Esophagus muscularis mucosa (tissue), 4 donors: ENCODE measurements around the gene TUBB. TPM values are rescaled to one million over a fixed set of nuclear protein-coding genes. Genes with fewer than 3 reads are reported as not detected.

ENCODE experiments used
- DNase-seq: peaks from one replicate; pipeline ENCODE4 v3.0.0-alpha.2; 2017; ENCODE audit errors: extremely low spot score
- H3K27ac ChIP-seq, 4 donors: fragments of 200-600 bp; sonication (generic); replicated peaks in 1 of 4; 1 replicate in 3 of 4; 2 replicates in 1 of 4; pipeline ENCODE4 v1.5.1; 2016 to 2019; ENCODE audit warnings: mild to moderate bottlenecking in 1 of 4
- H3K27me3 ChIP-seq, 4 donors: fragments of 200-600 bp; sonication (generic); one replicate each; pipeline versions ENCODE4 v1.5.1 to v1.6.0; 2016 to 2019
- H3K36me3 ChIP-seq, 4 donors: fragments of 200-600 bp; sonication (generic); one replicate each; pipeline ENCODE4 v1.5.1; 2016 to 2019
- H3K4me1 ChIP-seq, 4 donors: fragments of 200-600 bp; sonication (generic); one replicate each; pipeline ENCODE4 v1.5.1; 2016 to 2019
- H3K4me3 ChIP-seq, 4 donors: fragments of 200-600 bp; sonication (generic); 1 replicate in 2 of 4; 2 replicates in 2 of 4; pipeline ENCODE4 v1.5.1; 2016 to 2019; ENCODE audit warnings: mild to moderate bottlenecking in 4 of 4, moderate library complexity in 1 of 4
- H3K9me3 ChIP-seq, 4 donors: fragments of 200-600 bp; sonication (generic); 1 replicate in 3 of 4; 2 replicates in 1 of 4; pipeline ENCODE4 v1.5.1; 2016 to 2019
- EP300 ChIP-seq: sonication (generic); formaldehyde crosslinking; IDR thresholded peaks from one replicate; pipeline ENCODE4 v1.6.1; 2017; ENCODE audit warnings: antibody characterized with exemption
- POLR2A ChIP-seq: fragments of 450-650 bp; IDR thresholded peaks from one replicate; pipeline ENCODE4 v1.6.1; 2017; ENCODE audit warnings: antibody characterized with exemption, moderate library complexity, mild to moderate bottlenecking, low read depth
- POLR2AphosphoS5 ChIP-seq, 2 donors: sonication (generic); formaldehyde crosslinking; IDR thresholded peaks; one replicate each; pipeline ENCODE4 v1.6.1; 2017; ENCODE audit warnings: antibody characterized with exemption in 2 of 2
- WGBS: methylation state at CpG from one replicate; pipeline ENCODE4 v1.1.5; 2018; 5-methylcytosine and 5-hydroxymethylcytosine counted together
- intact Hi-C: fragments of 100-400 bp; cut with DNase I; formaldehyde crosslinking; loops from one replicate; pipeline ENCODE4 v1.15.1; 2023
- total RNA-seq, 4 donors: library from RNA; depleted of rRNA; stranded (reverse); fragments of >200 nt; gene quantifications; one replicate each; pipeline versions ENCODE4 v1.1.0 to v1.2.1, GENCODE V29; 2016
- TF ChIP-seq, protein P1 (sequence below), 3 experiments: fragments of 200-600 bp in 2 of 3; fragments of 450-650 bp in 1 of 3; sonication (generic) in 2 of 3; IDR thresholded peaks; one replicate each; pipeline ENCODE4 v1.5.1; 2017 to 2019; ENCODE audit warnings: antibody characterized with exemption in 3 of 3, mild to moderate bottlenecking in 2 of 3, moderate library complexity in 1 of 3

The TUBB gene
- total RNA-seq, 4 donors from 2014 or later = 208 to 398 (median 272) TPM

DNA sequence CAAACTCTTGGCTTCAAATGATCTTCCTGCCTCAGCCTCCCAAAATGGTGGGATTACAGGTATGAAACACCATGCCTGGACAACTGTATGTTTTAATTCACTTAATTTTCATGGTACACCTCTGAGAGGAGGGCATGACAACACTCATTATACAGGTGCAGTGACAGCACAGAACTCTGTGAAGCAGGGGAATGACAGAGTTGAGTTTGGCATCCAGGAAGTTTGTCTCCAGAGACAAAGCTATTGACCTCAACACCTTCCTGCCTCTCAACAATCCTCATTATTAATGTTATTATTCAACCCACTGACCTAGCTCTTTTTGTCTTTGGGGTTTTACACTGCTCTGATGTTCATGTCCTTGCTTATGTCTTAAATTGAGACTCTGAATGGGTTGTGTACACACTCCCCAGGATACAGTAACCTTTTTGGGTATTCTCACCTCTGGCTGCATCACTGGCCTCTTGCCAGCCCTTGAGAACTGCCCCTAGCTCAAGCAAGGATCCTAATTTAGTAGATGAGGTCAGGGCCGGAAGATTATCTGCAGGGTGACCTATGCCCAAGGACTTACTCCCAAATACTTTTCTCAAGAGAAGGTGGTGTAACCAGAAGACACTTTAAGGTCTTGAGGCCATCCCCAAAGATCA lies 37.2 kb downstream of the TUBB start:
- Histone ChIP-seq H3K27ac (no peak overlapping the region), H3K4me3 (no peak overlapping the region), H3K4me1 (peaks cover 24 to 59% (median 27%) of the 10 kb centered on the region in 4 donors), H3K27me3 (no peaks in the 10 kb centered on the region), H3K9me3 (no peaks in the 10 kb centered on the region), H3K36me3 (no peaks in the 10 kb centered on the region)
- DNase-seq = no peak
- WGBS = 92% methylated on average over 1 of the region's 1 CpG
- TF ChIP-seq POLR2AphosphoS5 (IDR thresholded peaks at IDR 0.05) (no peak), EP300 (no peak), POLR2A (no peak)
- TF ChIP-seq, protein P1, sequence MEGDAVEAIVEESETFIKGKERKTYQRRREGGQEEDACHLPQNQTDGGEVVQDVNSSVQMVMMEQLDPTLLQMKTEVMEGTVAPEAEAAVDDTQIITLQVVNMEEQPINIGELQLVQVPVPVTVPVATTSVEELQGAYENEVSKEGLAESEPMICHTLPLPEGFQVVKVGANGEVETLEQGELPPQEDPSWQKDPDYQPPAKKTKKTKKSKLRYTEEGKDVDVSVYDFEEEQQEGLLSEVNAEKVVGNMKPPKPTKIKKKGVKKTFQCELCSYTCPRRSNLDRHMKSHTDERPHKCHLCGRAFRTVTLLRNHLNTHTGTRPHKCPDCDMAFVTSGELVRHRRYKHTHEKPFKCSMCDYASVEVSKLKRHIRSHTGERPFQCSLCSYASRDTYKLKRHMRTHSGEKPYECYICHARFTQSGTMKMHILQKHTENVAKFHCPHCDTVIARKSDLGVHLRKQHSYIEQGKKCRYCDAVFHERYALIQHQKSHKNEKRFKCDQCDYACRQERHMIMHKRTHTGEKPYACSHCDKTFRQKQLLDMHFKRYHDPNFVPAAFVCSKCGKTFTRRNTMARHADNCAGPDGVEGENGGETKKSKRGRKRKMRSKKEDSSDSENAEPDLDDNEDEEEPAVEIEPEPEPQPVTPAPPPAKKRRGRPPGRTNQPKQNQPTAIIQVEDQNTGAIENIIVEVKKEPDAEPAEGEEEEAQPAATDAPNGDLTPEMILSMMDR (IDR thresholded peaks at IDR 0.05) = no peak
- intact Hi-C loops = no loop called here

DNA sequence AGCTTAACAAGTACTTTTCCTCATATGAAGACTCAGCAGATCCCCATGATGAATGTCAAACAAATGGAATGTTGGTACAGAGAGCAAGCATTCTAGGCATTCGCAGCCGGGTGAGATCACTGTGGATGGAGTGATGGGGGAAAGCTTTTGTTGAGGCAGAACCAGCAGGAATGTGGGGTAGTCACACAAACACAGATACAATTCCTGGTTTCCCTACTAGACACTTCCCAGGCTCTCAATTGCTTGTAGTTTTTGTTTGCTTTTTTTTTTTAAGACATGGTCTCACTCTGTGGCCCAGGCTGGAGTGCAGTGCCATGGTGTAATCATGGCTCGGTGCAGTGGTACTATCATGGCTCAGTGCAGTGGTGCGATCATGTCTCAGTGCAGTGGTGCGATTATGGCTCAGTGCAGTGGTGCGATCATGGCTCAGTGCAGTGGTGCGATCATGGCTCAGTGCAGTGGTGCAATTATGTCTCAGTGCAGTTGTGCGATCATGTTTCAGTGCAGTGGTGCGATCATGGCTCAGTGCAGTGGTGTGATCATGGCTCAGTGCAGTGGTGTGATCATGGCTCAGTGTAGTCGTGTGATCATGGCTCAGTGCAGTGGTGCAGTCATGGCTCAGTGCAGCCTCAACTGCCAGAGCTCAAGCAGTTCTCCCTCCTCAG lies 39.6 kb downstream of the TUBB start:
- Histone ChIP-seq H3K4me3 (no peak overlapping the region), H3K27ac (peak overlapping the region; percentile 40 to 50 (median 43)), H3K27me3 (no peaks in the 10 kb centered on the region), H3K4me1 (peaks cover 24 to 58% (median 29%) of the 10 kb centered on the region in 4 donors), H3K36me3 (no peaks in the 10 kb centered on the region), H3K9me3 (no peaks in the 10 kb centered on the region)
- WGBS = 68% methylated on average over 10 of the region's 10 CpGs
- DNase-seq = no peak
- TF ChIP-seq POLR2AphosphoS5 (IDR thresholded peaks at IDR 0.05) (peak; percentile 6 to 54), POLR2A (no peak)
- intact Hi-C loops = no loop called here

DNA sequence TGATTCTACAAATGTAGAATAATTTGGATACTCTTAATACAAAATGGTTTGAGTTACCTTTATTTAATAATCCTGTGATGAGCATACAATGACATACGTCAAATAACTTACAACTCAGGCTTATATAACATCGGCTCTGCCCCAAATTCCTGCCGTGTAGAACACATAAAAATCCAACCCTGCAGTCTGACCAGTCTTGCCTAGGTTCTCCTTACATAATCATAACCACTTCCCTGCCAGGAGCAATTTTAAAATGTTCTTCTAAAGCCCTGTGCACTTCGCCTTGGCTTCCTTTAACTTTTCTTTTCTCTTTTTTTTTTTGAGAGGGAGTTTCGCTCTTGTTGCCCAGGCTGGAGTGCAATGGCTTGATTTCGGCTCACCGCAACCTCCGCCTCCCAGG lies 40.4 kb downstream of the TUBB start:
- WGBS = 71% methylated on average over 8 of the region's 8 CpGs
- no peak overlapping the region for H3K4me3 ChIP-seq
- no peaks in the 10 kb centered on the region for H3K27me3 ChIP-seq
- intact Hi-C loops = no loop called here
- TF ChIP-seq, protein P1 (IDR thresholded peaks at IDR 0.05) = no peak
- no peak for TF ChIP-seq POLR2AphosphoS5 (IDR thresholded peaks at IDR 0.05)
- TF ChIP-seq POLR2A = no peak
- TF ChIP-seq EP300 = no peak
- peak overlapping the region in 3 of 4 donors; percentile 42 to 50 (median 47) for H3K27ac ChIP-seq
- DNase-seq = no peak
- no peaks in the 10 kb centered on the region for H3K9me3 ChIP-seq
- H3K36me3 ChIP-seq = no peaks in the 10 kb centered on the region
- peaks cover 24 to 58% (median 30%) of the 10 kb centered on the region in 4 donors for H3K4me1 ChIP-seq

DNA sequence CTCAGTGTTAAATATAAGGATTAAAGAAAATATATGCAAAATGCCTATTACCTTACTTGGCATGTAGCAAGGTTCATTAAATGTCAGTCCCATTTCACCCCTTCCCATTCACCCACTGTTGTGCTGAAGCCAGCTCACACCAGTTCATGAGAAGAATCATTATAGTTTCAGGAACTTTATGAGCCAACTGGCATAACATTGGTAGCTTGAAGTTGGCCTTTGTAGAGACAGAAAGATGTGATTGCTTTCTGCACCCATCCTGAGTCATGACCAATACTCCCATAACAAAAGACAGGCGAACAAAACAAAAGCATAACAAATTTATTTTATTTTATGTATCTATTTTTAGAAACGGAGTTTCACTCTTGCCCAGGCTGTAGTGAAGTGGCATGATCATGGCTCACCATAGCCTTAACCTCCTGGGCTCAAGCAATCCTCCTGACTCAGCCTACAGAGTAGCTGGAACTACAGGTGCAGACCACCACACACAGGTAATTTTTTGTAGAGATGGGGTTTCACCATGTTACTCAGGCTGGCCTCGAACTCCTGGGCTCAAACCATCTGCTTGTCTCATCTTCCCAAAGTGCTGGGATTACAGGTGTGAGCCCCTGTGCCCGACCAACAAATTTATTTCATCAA lies 41.8 kb downstream of the TUBB start:
- TF ChIP-seq POLR2A = no peak
- TF ChIP-seq, protein P1 (IDR thresholded peaks at IDR 0.05) = no peak
- no peak for TF ChIP-seq POLR2AphosphoS5 (IDR thresholded peaks at IDR 0.05)
- no peak for TF ChIP-seq EP300
- peaks cover 24 to 65% (median 38%) of the 10 kb centered on the region in 4 donors for H3K4me1 ChIP-seq

DNA sequence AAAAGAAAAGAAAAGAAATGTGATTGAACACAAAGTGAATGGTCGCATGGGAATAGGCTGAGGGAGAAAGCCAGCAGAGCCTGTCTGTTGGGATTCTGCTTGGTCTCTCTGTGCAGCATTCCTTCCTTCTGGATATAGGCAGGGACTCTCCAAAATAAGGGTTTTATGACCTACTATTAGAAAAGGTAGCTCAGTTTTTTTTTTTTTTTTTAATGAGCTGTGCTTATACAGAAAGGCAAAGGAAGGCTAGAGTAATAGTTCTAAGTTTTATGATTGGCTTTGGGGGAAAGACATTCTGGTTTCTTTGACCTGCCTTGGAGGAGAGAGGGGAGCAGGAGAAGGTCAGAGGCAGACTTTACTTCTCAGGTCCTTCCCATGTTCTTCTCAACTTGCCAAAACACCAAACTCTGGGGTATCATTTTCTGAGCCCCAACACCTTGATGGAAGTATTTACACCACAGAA lies 43.0 kb downstream of the TUBB start:
- no peak for DNase-seq
- Histone ChIP-seq H3K4me1 (peaks cover 24 to 53% (median 37%) of the 10 kb centered on the region in 4 donors), H3K9me3 (no peaks in the 10 kb centered on the region), H3K27me3 (no peaks in the 10 kb centered on the region), H3K27ac (no peak overlapping the region), H3K36me3 (no peaks in the 10 kb centered on the region), H3K4me3 (no peak overlapping the region)
- TF ChIP-seq POLR2A (no peak), EP300 (no peak)
- WGBS = 96% methylated on average over 1 of the region's 1 CpG
- intact Hi-C loops = no loop called here

More for the DNA sequence above, 41.8 kb downstream of the TUBB start:
- no peak for DNase-seq
- 98% methylated on average over 3 of the region's 4 CpGs for WGBS
- H3K27ac ChIP-seq = no peak overlapping the region
- no peaks in the 10 kb centered on the region for H3K36me3 ChIP-seq
- H3K9me3 ChIP-seq = no peaks in the 10 kb centered on the region
- H3K27me3 ChIP-seq = no peaks in the 10 kb centered on the region
- H3K4me3 ChIP-seq = no peak overlapping the region
- intact Hi-C loops = no loop called here
